Gastroesophageal sphincter (tissue), 3 donors: ENCODE results near the gene CCDC97.

Experiments
- CTCF ChIP-seq, 4 experiments: fragments of 200-600 bp in 2 of 4; fragments of 450-650 bp in 2 of 4; sonication (generic) in 1 of 4; IDR thresholded peaks; one replicate each; pipeline ENCODE4 v1.5.1; 2017 to 2019; ENCODE audit warnings: antibody characterized with exemption in 4 of 4, mild to moderate bottlenecking in 2 of 4, moderate library complexity in 2 of 4
- EP300 ChIP-seq: sonication (generic); formaldehyde crosslinking; IDR thresholded peaks from one replicate; pipeline ENCODE4 v1.6.1; 2017; ENCODE audit warnings: antibody characterized with exemption, mild to moderate bottlenecking

GRCh38 chr19:41269571-41269970, 40.4 kb upstream of the CCDC97 start:
- TF ChIP-seq EP300 (no peak), CTCF (IDR thresholded peaks at IDR 0.05) (no peak)
